ENCODE results near the gene TMEM109.

TMEM109 gene, protein sequence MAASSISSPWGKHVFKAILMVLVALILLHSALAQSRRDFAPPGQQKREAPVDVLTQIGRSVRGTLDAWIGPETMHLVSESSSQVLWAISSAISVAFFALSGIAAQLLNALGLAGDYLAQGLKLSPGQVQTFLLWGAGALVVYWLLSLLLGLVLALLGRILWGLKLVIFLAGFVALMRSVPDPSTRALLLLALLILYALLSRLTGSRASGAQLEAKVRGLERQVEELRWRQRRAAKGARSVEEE

DNA sequence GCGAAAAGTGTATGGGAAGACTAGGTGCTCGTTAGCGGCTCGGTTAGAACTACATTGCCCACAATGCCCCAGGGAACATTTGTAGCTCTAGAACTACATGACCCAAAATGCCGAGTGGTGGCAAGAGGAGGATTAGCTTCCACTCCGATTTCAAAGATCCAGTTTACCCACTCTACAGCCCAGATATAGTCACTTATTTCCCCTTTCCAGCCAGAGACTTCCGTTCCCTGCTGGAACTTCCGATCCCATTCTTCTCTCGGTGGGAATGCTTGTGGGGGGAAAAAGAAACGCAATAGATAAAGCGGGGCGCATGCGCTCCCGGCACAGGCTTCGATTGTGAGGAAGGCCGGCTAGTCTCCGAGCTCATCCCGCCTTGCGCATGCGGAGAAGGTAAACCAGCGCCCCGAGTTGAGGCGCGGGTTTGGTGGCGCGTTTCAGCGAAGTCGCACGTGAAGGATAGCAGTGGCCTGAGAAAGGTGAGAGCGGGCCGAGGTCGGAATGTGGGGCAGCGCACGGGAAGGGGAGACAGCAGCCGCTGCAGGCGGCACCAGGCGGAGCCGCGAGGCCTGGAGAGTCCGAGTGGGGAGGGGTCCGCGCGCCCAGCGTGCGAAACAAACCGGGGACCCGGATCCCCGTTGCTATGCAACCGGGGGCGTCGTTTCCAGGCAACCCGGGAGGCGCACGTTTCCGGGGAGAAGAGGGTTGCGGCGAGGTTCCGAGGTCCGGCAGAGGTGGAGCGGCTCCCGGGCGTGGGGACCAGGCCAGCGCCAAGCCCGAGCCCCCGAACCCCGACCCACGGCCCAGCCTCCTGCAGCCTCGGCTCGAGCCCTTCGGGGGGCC lies at the start of gene TMEM109:
Gene TMEM109 (plus strand): TSS at position 366 of the 840 bp plus-strand sequence. CDS start 5,536 bp downstream, outside the sequence.
- DNase-seq (ENCODE audit: low read depth, low spot score): peak; percentile 75

DNA sequence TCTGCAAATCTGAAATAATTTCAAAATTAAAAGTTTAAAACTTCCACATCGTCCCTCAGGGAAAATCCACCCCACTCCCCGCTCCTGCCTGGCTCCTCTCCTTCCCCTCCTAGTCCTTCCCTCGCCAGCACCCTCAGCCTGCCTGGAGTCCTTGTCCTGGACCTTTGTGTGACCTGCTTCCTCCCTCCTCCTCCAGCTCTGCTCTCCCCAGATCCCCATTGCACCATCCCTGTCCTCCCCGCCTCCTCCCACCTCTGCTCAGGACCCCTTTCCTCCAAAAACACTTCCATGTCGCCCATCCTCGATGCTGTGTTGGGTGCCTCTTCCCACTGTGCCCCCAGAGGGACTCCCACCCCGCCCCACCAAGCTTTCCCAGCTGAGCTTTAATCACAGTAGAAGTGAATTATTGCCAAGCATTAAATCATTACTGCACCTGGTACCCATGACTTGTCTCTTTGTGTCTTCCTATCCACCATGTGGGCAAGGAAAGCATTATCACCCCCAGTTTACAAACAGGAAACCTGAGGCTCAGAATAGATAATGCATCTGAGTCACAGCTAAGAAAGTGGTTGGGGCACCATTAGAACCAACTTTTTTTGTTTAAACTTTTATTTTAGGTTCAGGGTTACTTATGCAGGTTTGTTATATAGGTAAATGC lies 49.0 kb upstream of the TMEM109 start:
- DNase-seq (ENCODE audit: low read depth, low spot score): no peak

DNA sequence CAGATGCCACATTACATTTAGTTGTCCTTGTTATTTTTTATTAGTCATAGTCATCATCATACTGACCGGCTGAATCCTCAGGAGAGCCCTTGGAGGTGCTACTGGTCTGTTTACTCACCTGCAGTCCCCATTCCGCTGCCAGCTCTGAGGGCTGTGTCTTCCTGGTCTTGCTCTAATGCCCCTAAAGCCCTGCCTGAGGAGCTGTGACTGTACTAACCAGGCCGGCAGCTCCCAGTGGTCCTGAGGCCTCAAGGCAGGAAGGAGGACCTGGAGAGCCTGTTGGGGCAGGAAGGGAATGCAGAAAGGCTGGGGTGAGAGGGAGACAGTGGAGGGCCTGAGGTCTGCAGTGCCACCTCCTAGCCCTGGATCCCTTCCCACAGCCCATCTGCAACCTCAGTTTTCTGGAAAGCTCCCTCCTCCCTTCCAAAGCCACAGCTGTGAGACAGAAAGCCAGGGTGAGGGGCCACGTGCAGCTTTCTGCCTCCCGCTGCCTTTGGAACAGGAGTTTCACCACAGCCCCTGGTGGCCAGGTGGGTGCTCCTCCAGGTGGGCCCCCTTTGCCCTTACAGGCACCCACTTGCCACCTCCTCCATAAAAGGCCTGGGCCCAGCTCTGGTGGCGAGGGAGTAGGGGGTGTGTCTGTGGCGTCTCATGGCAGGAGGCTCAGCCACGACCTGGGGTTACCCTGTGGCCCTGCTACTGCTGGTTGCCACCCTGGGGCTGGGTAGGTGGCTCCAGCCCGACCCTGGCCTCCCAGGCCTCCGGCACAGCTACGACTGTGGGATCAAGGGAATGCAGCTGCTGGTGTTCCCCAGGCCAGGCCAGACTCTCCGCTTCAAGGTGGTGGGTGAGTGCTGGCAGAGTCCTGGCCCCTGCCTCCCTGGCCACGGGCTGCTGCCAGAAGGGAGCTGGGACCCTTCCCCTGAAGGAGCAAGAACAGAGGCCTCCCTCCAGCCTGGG lies 46.8 kb upstream of the TMEM109 start, which contains the start of gene ZP1:
Gene ZP1 (plus strand): TSS at position 632 of the 960 bp plus-strand sequence. CDS start 20 bp downstream, at position 652.
- no peak for DNase-seq (ENCODE audit: low read depth, low spot score)

DNA sequence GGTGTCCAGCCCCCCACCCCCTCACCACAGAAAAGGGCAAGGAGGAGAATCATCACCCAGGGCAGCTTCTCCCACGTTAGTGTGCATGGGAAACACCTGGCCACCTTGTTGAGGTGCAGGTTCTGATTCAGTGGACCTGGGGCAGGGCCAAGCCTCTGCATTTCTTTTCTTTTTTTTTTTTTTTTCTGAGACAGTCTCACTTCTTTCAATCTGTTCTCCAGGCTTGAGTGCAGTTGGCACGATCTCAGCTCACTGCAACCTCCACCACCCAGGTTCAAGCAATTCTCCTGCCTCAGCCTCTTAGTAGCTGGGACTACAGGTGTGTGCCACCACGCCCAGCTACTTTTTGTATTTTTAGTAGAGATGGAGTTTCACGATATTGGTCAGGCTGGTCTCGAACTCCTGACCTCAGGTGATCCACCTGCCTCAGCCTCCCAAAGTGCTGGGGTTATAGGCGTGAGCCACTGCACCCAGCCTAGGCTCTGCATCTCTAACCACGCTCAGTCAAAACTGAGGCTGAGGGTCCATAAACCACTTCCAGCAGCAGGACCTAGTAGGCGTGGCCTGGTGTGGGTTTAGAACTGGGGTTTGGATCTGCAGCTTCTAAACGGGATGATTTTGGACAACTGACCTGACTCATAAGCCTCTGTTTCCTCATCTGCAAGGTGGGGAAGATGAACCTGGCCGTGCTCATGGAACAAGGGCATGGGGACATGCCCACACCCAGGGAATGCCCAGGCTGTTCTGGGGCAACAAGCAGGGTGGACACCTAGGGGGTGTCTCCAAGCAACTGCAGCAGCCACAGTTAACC lies 45.9 kb upstream of the TMEM109 start:
- no peak for DNase-seq (ENCODE audit: low read depth, low spot score)

DNA sequence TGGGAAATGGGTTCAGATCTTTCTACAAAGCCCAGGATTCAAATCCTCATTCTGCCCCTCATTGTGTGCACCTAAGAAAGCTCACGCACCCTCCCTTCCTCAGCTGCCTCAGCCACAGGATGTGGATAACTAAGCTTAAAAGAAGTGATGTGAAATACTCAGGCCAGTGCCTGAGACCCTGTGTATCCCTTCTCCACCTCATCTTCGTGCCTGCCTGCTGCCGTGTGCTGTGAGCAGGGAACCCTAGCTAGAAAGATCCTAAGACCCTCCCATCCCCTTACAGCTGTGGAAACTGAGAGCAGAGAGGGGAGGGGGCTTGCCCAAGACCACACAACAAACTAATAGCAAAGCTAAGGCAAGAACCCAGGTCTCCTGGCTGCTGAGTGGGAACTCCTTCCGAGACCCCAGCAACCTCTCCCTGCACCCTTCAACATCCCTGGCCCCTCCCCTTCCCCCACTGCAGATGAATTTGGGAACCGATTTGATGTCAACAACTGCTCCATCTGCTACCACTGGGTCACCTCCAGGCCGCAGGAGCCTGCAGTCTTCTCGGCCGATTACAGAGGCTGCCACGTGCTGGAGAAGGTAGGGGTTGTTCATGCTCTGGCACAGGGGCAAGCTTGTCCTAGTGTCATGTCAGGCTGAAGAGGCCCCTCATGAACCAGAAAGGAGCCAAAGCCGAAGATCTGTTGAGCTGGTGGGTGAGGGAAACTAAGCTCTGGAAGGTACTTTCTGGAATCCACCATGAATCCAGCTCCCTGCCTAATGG lies 45.1 kb upstream of the TMEM109 start:
- no peak for DNase-seq (ENCODE audit: low read depth, low spot score)

DNA sequence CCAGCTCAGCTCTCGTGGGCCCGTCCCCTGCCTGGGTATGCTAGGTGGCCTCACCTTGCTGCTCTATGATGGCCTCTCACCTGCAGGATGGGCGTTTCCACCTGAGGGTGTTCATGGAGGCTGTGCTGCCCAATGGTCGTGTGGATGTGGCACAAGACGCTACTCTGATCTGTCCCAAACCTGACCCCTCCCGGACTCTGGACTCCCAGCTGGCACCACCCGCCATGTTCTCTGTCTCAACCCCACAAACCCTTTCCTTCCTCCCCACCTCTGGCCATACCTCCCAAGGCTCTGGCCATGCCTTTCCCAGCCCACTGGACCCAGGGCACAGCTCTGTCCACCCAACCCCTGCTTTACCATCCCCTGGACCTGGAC lies 44.5 kb upstream of the TMEM109 start:
- DNase-seq (ENCODE audit: low read depth, low spot score): no peak

DNA sequence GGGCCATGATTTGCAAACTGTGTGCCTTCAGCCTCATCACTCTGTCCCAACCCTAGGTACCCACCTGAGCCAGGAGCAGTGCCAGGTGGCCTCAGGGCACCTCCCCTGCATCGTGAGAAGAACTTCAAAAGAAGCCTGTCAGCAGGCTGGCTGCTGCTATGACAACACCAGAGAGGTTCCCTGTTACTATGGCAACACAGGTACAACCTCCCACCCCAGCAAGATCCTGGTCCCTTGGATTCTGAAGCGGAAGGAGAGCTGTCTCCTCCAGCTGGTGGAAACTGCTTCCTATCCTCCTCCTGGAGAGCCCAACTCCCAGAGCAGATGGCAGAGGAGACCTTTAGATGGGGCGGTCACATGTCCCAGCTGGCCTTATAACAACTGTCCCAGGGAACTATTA lies 43.7 kb upstream of the TMEM109 start:
- DNase-seq (ENCODE audit: low read depth, low spot score): no peak

DNA sequence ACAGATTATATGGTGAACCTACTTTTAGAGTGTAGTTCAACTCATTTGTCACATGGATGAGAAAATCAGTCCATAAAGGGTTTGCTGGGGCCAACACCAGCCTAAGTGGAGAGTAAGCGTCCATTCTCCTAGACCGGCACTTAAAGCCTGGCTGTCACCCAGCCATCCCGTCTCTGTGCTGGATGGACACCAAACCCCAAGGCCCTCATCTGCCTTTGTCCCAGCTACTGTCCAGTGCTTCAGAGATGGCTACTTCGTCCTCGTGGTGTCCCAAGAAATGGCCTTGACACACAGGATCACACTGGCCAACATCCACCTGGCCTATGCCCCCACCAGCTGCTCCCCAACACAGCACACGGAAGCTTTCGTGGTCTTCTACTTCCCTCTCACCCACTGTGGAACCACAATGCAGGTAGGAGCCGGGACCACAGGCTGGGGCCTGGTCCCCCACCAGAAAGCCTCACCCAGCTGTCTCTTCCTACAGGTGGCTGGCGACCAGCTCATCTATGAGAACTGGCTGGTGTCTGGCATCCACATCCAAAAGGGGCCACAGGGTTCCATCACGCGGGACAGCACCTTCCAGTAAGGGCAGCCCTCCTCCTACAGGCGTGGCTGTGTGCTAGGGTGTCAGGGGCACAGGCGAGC lies 43.1 kb upstream of the TMEM109 start:
- no peak for DNase-seq (ENCODE audit: low read depth, low spot score)

DNA sequence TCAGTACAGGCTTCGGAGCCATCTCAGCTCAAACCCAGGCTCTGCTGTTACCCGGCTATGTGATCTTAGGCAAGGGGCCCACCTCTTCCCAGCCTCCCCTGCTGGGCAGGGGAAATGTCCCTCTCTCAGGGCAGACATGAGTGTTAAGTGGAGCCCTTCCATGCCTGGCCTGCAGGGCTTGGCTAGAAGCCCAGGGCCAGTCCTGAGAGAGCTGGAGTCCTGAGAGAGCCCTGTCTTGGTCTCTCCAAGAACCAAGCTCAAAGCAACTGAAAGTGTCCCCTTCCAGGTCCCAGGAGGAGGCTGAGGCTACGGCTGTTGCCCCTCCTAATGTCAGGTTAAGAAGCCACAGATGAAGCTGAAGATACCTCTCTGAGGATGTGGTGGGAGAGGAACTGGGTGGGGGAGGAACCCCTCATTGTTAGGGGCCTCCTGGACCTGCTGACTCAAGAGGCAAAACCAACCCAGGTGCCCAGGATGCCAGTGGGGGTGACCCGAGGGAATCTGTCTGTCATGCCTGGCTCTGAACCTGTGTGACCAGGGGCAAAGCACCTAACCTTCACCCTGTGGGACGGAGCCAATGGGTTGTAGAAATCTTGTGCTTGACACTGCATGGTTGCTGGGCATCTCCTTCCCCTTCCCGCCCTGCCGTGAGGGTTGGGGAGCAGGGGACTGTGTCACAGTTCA lies 42.4 kb upstream of the TMEM109 start:
- DNase-seq (ENCODE audit: low read depth, low spot score): no peak

DNA sequence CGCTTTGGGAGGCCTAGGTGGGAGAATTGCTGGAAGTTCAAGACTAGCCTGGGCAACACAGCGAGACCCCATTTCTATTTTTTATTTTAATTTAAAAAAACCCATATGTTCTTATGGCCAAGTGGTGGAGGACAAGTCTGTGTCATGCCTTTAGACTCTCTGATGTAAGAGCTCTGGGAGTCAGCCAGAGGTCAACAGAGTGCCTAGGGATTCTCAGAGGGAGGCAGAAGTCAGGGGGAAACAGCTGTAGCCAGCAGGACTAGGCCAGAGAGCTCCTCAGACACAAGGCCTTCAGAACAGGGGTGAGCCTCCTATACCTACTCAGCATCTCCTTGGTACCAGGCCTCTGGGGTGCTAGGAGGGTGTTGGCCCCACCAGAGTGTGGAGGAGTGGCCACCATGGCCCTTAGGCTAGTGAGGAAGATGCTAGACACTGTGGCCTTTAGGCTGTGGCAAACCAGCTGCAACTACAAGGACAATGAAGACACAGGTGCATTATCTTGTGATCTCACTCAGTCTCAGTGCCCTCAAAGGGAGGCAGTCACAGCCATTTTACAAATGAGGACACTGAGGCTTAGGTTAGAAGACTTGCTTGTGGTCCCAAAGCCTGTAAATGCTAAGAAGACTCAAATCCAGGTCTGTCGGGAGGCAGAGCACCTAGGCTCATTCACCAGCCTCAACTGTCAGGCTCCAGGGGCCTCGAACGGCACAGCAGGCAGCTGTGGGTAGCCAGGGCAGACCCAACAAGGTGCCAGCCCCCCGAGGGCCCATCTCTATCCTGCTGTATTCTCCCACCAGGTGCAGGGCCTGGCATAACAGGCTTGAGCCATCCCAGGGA lies 41.6 kb upstream of the TMEM109 start:
- no peak for DNase-seq (ENCODE audit: low read depth, low spot score)

DNA sequence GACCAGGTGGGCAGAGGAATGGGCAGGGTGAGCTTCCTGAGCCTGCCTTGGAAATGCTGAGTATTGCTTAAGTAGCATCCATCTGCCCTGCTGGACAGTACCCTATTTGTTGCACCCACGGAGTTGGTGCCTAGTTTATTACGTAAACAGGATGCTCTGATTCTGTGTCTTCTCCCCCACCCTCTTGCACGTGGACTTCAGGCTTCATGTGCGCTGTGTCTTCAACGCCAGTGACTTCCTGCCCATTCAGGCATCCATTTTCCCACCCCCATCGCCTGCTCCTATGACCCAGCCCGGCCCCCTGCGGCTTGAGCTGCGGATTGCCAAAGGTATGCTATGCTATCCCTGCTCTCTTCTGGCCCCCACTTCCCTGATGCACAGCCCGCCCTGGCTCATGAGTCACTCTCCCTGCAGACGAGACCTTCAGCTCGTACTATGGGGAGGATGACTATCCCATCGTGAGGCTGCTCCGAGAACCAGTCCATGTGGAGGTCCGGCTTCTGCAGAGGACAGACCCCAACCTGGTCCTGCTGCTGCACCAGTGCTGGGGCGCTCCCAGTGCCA lies 40.9 kb upstream of the TMEM109 start:
- no peak for DNase-seq (ENCODE audit: low read depth, low spot score)

DNA sequence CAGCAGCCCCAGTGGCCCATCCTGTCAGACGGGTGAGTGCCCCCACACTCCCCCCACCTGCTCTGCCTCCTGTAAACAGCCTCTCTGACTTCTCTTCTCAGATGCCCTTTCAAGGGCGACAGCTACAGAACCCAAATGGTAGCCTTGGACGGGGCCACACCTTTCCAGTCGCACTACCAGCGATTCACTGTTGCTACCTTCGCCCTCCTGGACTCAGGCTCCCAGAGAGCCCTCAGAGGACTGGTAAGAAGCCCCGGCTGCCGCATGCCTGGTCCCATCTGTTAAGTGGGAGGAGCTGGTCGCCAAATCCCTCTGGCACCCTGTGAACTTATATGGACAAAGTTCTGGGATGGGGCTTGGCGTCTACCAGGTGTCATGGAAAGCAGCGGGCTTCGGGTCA lies 40.4 kb upstream of the TMEM109 start:
- DNase-seq (ENCODE audit: low read depth, low spot score): no peak

DNA sequence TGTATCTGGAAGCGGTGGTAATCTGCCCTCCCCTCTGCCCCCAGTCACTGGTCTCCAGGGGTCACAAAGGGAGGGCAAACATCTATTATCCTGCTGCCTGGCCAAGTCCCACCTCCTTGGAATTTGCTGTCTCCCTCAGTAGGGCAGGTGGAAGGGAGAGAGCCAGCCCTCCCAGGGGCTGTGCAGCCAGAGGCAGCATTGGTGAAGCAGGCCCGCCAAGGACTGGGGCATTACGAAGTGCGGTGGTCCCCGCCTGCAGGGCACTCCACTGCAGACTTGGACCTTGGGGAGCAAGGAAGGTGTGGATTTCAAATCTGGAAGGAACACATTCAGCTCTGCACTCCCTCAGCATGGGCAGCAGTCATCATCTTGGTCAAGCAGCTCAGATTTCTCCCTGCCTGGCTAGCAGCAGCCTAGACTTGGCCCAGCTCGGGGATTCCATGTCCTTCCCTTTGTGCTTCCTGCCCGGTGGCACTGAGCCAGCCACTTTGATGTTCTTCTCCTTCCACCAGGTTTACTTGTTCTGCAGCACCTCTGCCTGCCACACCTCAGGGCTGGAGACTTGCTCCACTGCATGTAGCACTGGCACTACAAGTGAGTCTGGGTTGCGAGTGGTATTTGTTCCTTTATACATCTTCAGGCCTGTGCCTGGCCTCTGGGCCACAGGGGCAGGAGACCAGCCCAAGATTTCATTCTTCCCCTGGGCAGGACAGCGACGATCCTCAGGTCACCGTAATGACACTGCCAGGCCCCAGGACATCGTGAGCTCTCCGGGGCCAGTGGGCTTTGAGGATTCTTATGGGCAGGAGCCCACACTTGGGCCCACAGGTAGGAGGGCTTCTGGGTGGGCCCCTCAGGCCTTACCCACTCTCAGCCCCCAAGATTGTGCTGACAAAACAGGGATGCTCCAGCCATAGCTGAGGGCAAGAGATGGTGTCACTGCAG lies 39.3 kb upstream of the TMEM109 start:
- no peak for DNase-seq (ENCODE audit: low read depth, low spot score)

DNA sequence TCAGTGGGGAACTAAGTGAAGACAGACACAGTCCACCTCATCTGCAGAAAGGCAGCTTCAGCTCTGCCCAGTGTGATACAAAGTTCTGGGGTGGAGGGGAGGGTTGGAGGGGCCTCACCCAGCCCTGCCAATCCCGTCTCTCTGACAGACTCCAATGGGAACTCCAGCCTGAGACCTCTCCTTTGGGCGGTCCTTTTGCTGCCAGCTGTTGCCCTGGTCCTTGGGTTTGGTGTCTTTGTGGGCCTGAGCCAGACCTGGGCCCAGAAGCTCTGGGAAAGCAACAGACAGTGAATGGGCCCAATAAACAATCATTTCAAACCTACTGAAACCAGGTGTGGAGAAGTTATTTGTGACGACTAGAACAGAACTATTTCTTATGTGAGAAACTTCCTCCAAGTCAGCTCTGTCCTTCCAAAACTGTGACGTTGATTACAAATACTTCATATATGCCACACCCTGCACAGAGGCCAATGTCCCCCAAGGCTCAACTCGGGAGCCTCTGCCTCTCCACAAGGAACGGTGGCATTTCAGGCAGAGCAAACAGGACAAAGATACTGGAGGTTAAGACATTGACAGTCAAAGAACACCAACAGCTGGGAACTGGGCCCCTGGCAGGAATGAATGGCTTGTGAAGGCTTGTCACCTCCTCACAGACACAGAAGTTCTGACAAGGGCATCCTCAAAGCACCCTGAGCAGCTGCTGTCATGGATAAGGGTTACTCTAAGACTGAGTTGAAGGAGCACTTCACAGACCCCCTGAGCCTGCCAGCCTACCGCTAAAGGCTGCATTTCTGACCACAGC lies 38.4 kb upstream of the TMEM109 start:
- DNase-seq (ENCODE audit: low read depth, low spot score): no peak

DNA sequence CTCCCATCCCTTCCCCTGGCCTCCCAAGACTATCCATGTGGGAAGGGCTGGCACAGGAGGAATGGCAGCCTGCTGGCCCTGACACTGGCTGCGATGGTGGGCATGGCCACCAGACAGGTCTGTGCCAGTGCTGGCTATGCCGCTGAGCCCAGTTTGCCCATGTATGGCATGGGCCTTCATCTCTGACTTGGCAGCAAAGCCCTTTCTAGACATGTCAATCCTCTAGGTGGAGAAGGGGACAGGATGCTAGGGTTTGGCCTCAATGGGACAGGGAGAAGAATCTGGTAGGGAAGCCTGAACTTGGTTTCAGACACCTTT lies 37.8 kb upstream of the TMEM109 start:
- DNase-seq (ENCODE audit: low read depth, low spot score): no peak

All from activated naive CD8-positive, alpha-beta T cell treated with anti-CD3 and anti-CD28 coated beads, Interleukin-2, amount 50 U/mL, for 16 hours (primary cell).